Measurements from ENCODE around the gene SPIN3.
"Not testable (repeated sequence)": the region's sequence is repeated elsewhere in the genome, so short reads cannot be mapped to it uniquely, and the experiment has no call there.

SPIN3 gene

GRCh38 chrX:56995271-56995994 is at the start of gene SPIN3:
TSS of gene SPIN3 (minus strand) at chrX:56995541. CDS start at chrX:56994947, 594 bp downstream.
- peak; percentile 20 for DNase-seq

- no peak for DNase-seq
These were observed 48.9 kb upstream of the SPIN3 start for GRCh38 chrX:57044245-57044644.

GRCh38 chrX:57037265-57037664 is 41.9 kb upstream of the SPIN3 start:
- DNase-seq = not testable (repeated sequence)

GRCh38 chrX:56994375-56995270 is 718 bp downstream of the SPIN3 start:
- DNase-seq = no peak

GRCh38 chrX:56987741-56988140 is 7.6 kb downstream of the SPIN3 start:
- no peak for DNase-seq

- DNase-seq = no peak
These were observed 9.2 kb downstream of the SPIN3 start for GRCh38 chrX:56986138-56986537.

GRCh38 chrX:56978172-56978571 is 17.2 kb downstream of the SPIN3 start:
- no peak for DNase-seq

- DNase-seq = no peak
These were observed 19.7 kb downstream of the SPIN3 start for GRCh38 chrX:56975611-56976010.

- no peak for DNase-seq
These were observed 20.9 kb downstream of the SPIN3 start for GRCh38 chrX:56974408-56974807.

- no peak for DNase-seq
These were observed 25.8 kb downstream of the SPIN3 start for GRCh38 chrX:56969559-56969958.

GRCh38 chrX:56968980-56969379 is 26.4 kb downstream of the SPIN3 start:
- DNase-seq = no peak

GRCh38 chrX:56963377-56963776 is 32.0 kb downstream of the SPIN3 start:
- no peak for DNase-seq

GRCh38 chrX:56947699-56948098 is 47.6 kb downstream of the SPIN3 start:
- no peak for DNase-seq

- not testable (repeated sequence) for DNase-seq
These were observed 49.1 kb downstream of the SPIN3 start for GRCh38 chrX:56946201-56946600.

GRCh38 chrX:56945226-56945625 is 50.1 kb downstream of the SPIN3 start:
- DNase-seq = not testable (repeated sequence)

GRCh38 chrX:56943264-56943663 is 52.1 kb downstream of the SPIN3 start:
- DNase-seq = no peak

All from activated CD4-positive, alpha-beta T cell treated with anti-CD3 and anti-CD28 coated beads for 1 hour (primary cell).